CD4-positive, alpha-beta T cell (primary cell): ENCODE data around the gene C10orf67. TPM values are rescaled to one million over a fixed set of nuclear protein-coding genes. Genes with fewer than 3 reads are reported as not detected.

Experiments
- ATAC-seq: fragments of 200-7000 bp; cut with Tn5 transposase; one replicate; pipeline ENCODE4 v1.10.0; 2022; ENCODE audit warnings: mild to moderate bottlenecking; ENCODE audit not compliant: poor library complexity
- CTCF ChIA-PET: fragments of 350-600 bp; sonication (Branson Sonifier 250); formaldehyde crosslinking; loops from one replicate; lab custom pipeline; 2021; ENCODE audit warnings: antibody characterized with exemption, inconsistent platforms; lab: Charles Lee
- POLR2A ChIA-PET: fragments of 350-600 bp; sonication (Branson Sonifier 250); formaldehyde crosslinking; loops from one replicate; lab custom pipeline; 2021; ENCODE audit warnings: antibody characterized with exemption, inconsistent platforms; lab: Charles Lee
- DNase-seq, 14 experiments: peaks; one replicate each; pipeline ENCODE4 v3.0.0-alpha.2; 2013 to 2020; ENCODE audit warnings: mixed read lengths in 2 of 14
- H3K27ac ChIP-seq, 2 donors: one replicate each; pipeline versions ENCODE4 v1.5.1 to v1.7.0; 2013; ENCODE audit warnings: low read length in 2 of 2, low read depth in 1 of 2, mild to moderate bottlenecking in 1 of 2
- H3K27me3 ChIP-seq, 2 experiments: 1 replicate in 1 of 2; 2 replicates in 1 of 2; pipeline versions ENCODE4 v1.6.1 to v1.7.0; 2013; ENCODE audit warnings: low read length in 2 of 2, control low read depth in 1 of 2, mild to moderate bottlenecking in 1 of 2, moderate library complexity in 1 of 2; ENCODE audit not compliant: insufficient read depth in 2 of 2, control insufficient read depth in 1 of 2
- H3K36me3 ChIP-seq: one replicate; pipeline ENCODE4 v1.6.1; 2013; ENCODE audit warnings: low read length, control low read depth; ENCODE audit not compliant: insufficient read depth
- H3K4me1 ChIP-seq: one replicate; pipeline ENCODE4 v1.6.1; 2013; ENCODE audit warnings: low read length, control low read depth; ENCODE audit not compliant: insufficient read depth
- H3K4me3 ChIP-seq: one replicate; pipeline ENCODE4 v1.5.1; 2013; ENCODE audit warnings: mild to moderate bottlenecking, low read length, moderate library complexity
- H3K9me3 ChIP-seq, 2 experiments: 1 replicate in 1 of 2; 2 replicates in 1 of 2; pipeline versions ENCODE4 v1.6.1 to v1.7.0; 2013; ENCODE audit warnings: low read length in 2 of 2, mild to moderate bottlenecking in 2 of 2, control low read depth in 1 of 2, moderate library complexity in 1 of 2; ENCODE audit not compliant: control insufficient read depth in 1 of 2, insufficient read depth in 1 of 2
- H3K27ac Mint-ChIP-seq: one replicate; pipeline ENCODE4 v1.8.0; 2020; ENCODE audit warnings: mixed read lengths
- H3K27me3 Mint-ChIP-seq: one replicate; pipeline ENCODE4 v1.8.0; 2021; ENCODE audit warnings: mixed read lengths
- H3K36me3 Mint-ChIP-seq: one replicate; pipeline ENCODE4 v1.8.0; 2021; ENCODE audit warnings: low read depth, mixed read lengths
- H3K4me1 Mint-ChIP-seq: one replicate; pipeline ENCODE4 v1.8.0; 2021; ENCODE audit warnings: low read depth, mixed read lengths
- H3K4me3 Mint-ChIP-seq: one replicate; pipeline ENCODE4 v1.8.0; 2020; ENCODE audit warnings: mild to moderate bottlenecking, mixed read lengths
- H3K9me3 Mint-ChIP-seq: one replicate; pipeline ENCODE4 v1.8.0; 2020; ENCODE audit warnings: mixed read lengths
- intact Hi-C, 2 experiments: fragments of 100-400 bp; cut with DNase I in 1 of 2; cut with micrococcal nuclease in 1 of 2; formaldehyde crosslinking; loops; one replicate each; pipeline versions ENCODE4 v1.15.1 to v1.9.0; 2023 to 2025; cut with DNase I, micrococcal nuclease
- total RNA-seq, 174 experiments: library from RNA in 2 of 174; stranded (reverse) in 2 of 174; gene quantifications; one replicate each; pipeline ENCODE4 v1.2.3 and lab custom pipeline; 2021 to 2026
- TF ChIP-seq, protein P1 (sequence below): fragments of 200-600 bp; IDR thresholded peaks from one replicate; pipeline ENCODE4 v1.8.0; 2022; ENCODE audit warnings: antibody characterized with exemption, mild to moderate bottlenecking

Gene C10orf67
- total RNA-seq, 2 experiments from 2014 or later: not detected

DNA sequence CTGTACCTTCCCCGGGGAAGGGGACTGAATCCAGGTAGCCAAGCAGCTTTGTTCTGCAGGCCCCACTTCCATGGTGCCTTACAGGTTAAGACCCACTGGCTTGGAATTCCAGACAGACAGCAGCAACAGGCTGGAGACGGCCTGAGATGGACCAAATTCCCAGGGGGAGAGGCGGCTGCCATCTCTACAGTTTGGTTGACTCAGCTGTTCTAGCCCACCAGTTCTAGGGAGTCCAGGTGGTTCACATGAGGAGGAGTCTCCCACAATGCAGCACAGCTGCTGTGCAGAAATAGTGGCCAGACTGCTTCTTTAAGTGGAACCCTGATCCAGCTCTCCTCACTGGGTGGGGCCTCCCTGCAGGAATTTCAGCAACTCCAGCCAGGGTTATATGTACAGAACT lies 74.1 kb downstream of the C10orf67 start:
- no peak for ATAC-seq
- H3K9me3 ChIP-seq: peaks cover 0 to 25% of the 10 kb centered on the region in 2 experiments
- H3K36me3 ChIP-seq: no peaks in the 10 kb centered on the region
- H3K4me3 ChIP-seq: no peak overlapping the region
- TF ChIP-seq, protein P1, sequence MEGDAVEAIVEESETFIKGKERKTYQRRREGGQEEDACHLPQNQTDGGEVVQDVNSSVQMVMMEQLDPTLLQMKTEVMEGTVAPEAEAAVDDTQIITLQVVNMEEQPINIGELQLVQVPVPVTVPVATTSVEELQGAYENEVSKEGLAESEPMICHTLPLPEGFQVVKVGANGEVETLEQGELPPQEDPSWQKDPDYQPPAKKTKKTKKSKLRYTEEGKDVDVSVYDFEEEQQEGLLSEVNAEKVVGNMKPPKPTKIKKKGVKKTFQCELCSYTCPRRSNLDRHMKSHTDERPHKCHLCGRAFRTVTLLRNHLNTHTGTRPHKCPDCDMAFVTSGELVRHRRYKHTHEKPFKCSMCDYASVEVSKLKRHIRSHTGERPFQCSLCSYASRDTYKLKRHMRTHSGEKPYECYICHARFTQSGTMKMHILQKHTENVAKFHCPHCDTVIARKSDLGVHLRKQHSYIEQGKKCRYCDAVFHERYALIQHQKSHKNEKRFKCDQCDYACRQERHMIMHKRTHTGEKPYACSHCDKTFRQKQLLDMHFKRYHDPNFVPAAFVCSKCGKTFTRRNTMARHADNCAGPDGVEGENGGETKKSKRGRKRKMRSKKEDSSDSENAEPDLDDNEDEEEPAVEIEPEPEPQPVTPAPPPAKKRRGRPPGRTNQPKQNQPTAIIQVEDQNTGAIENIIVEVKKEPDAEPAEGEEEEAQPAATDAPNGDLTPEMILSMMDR: no peak
- Mint-ChIP-seq H3K4me1 (no peaks in the 10 kb centered on the region), H3K9me3 (peaks cover 16% of the 10 kb centered on the region), H3K27me3 (peaks cover 11% of the 10 kb centered on the region), H3K4me3 (no peak overlapping the region), H3K36me3 (no peaks in the 10 kb centered on the region), H3K27ac (no peak overlapping the region)
- intact Hi-C loops: no loop called here
- POLR2A ChIA-PET: no interaction called here
- no peak overlapping the region for H3K27ac ChIP-seq
- CTCF ChIA-PET: no interaction called here
- H3K4me1 ChIP-seq: no peaks in the 10 kb centered on the region
- DNase-seq: no peak
- no peaks in the 10 kb centered on the region for H3K27me3 ChIP-seq

DNA sequence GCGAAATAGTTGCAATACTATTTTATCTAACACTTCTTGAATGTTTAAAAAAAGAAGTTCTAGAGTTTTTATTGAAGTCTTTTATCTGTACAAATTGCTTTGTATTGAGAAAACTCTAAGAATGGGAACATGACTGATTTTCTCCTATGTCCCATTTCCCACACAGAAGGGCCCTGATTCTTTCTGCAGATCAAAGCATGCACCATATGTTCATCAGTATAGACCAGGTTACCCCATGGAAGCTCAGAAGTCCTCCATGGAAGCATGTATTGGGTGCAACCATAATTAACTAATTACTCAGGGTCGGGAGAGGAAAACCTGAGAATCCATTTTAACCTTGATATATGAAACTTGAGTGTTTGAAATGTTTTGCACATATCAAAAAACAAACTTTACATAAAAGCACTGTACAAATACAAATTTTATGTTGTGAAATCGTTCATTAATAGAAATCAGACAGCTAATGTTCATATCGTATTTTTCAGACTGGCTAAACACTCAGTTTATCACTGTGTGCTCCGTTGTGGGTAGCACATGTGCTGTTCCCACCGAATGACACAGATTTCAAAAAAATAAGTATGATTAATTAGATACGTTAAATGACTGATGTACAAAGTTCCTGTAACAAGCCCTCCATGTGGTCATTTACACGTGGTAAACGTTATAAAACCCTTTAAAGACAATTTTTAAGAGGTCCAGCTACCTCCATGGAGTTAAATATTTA lies 81.0 kb downstream of the C10orf67 start:
- DNase-seq (no peak), ATAC-seq (no peak)
- Histone ChIP-seq H3K4me1 (no peaks in the 10 kb centered on the region), H3K27ac (no peak overlapping the region), H3K9me3 (no peaks in the 10 kb centered on the region), H3K36me3 (no peaks in the 10 kb centered on the region), H3K4me3 (no peak overlapping the region), H3K27me3 (peaks cover 3 to 5% of the 10 kb centered on the region in 2 experiments)
- H3K27me3 Mint-ChIP-seq: peaks cover 32% of the 10 kb centered on the region
- intact Hi-C loops: no loop called here
- CTCF ChIA-PET: no interaction called here
- H3K4me3 Mint-ChIP-seq: no peak overlapping the region
- no peak overlapping the region for H3K27ac Mint-ChIP-seq
- no peaks in the 10 kb centered on the region for H3K4me1 Mint-ChIP-seq
- TF ChIP-seq, protein P1: no peak
- no peaks in the 10 kb centered on the region for H3K36me3 Mint-ChIP-seq
- POLR2A ChIA-PET: no interaction called here
- peaks cover 2% of the 10 kb centered on the region for H3K9me3 Mint-ChIP-seq

DNA sequence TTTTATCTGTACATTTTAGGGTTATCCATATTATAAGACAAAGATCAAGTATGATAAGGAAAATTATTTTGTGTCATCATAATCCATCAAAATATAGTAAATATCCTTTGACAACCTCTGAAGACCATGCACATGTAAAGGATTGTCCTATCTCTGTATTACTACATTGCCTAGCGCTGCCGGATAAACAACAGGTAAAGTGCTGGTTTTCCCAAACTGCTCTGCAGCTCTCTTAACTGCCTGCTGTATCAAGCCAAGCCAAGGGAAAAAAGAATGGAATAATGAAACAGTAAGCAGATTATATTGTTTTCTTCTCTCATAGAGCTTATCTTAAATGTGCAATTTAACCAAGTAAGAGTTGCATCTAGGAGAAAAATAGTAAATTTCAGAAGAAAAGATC lies 81.7 kb downstream of the C10orf67 start:
- Mint-ChIP-seq H3K4me3 (no peak overlapping the region), H3K27me3 (peaks cover 29% of the 10 kb centered on the region)

More for the DNA sequence above, 81.7 kb downstream of the C10orf67 start:
- H3K9me3 ChIP-seq: no peaks in the 10 kb centered on the region
- TF ChIP-seq, protein P1: no peak
- no peak for ATAC-seq
- H3K4me1 Mint-ChIP-seq: no peaks in the 10 kb centered on the region
- H3K9me3 Mint-ChIP-seq: no peaks in the 10 kb centered on the region
- no peak for DNase-seq
- H3K27me3 ChIP-seq: peaks cover 3 to 5% of the 10 kb centered on the region in 2 experiments
- H3K4me3 ChIP-seq: no peak overlapping the region
- CTCF ChIA-PET: no interaction called here
- H3K27ac Mint-ChIP-seq: no peak overlapping the region
- H3K4me1 ChIP-seq: no peaks in the 10 kb centered on the region
- intact Hi-C loops: no loop called here
- no peaks in the 10 kb centered on the region for H3K36me3 Mint-ChIP-seq
- no peak overlapping the region for H3K27ac ChIP-seq
- POLR2A ChIA-PET: no interaction called here
- H3K36me3 ChIP-seq: no peaks in the 10 kb centered on the region
